SH-SY5Y (cell line): ENCODE results near the gene SLAIN1.

Experiments used
- GATA2 ChIP-seq: IDR thresholded peaks from 2 replicates; pipeline ENCODE4 v1.6.1; 2011; ENCODE audit warnings: mild to moderate bottlenecking, low read depth, low read length
- GATA3 ChIP-seq: IDR thresholded peaks from 2 replicates; pipeline ENCODE4 v1.6.1; 2011; ENCODE audit warnings: low read depth, mild to moderate bottlenecking, low read length, moderate library complexity

DNA sequence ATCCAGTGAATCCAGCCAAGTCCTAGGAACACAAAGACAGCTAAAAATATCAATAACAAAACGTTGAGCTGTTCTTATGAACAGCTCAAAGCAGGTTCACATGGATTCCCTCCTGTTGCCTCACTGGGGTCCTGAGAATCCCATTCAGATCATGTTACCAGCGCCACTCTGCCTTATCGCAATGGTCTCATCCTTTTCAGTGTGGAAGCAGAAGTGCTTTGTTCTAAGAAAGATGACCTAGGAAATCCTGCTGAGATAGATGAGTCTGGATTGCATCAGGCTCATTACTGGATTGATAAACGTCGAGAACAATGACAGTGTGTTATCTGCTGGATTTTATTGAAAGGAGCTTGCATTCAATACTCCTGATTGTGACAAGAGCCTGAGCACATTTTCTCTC is 87.0 kb downstream of the SLAIN1 start:
- TF ChIP-seq GATA3 (no peak), GATA2 (no peak)
